ENCODE data around the gene TOP2A. TPM values are rescaled to one million over a fixed set of nuclear protein-coding genes. Genes with fewer than 3 reads are reported as not detected.
A peak's percentile ranks its signal among the peaks of the same experiment; 100 is the strongest.

The TOP2A gene
- total RNA-seq, 1 experiment from 2014 or later = 235 TPM

DNA sequence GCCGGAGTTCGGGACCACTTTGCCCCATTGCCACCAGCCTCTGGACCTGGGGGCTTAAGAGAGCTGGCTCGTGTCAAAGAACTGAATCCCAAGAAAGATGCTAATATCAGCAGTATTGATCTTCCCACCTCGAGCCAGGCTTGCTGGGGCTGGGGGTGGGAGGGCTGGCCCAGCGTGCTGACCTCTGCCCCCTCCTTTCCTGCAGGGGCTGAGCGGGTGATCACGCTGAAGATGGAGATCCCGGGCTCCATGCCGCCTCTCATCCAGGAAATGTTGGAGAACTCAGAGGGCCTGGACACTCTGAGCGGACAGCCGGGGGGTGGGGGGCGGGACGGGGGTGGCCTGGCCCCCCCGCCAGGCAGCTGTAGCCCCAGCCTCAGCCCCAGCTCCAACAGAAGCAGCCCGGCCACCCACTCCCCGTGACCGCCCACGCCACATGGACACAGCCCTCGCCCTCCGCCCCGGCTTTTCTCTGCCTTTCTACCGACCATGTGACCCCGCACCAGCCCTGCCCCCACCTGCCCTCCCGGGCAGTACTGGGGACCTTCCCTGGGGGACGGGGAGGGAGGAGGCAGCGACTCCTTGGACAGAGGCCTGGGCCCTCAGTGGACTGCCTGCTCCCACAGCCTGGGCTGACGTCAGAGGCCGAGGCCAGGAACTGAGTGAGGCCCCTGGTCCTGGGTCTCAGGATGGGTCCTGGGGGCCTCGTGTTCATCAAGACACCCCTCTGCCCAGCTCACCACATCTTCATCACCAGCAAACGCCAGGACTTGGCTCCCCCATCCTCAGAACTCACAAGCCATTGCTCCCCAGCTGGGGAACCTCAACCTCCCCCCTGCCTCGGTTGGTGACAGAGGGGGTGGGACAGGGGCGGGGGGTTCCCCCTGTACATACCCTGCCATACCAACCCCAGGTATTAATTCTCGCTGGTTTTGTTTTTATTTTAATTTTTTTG, 61.6 kb downstream of the TOP2A start:
- DNase-seq = no peak
- Histone ChIP-seq H3K4me2 (no peak overlapping the region), H3K4me1 (replicated peaks; ENCODE audit: insufficient read depth) (peaks cover 23% of the 10 kb centered on the region), H3K27me3 (ENCODE audit: insufficient read depth, low read depth) (no peaks in the 10 kb centered on the region), H3K9me2 (ENCODE audit: insufficient read depth) (no peaks in the 10 kb centered on the region), H3K27ac (no peak overlapping the region), H3K79me2 (ENCODE audit: low read depth) (no peaks in the 10 kb centered on the region), H3K9me3 (ENCODE audit: insufficient read depth, low read depth) (no peaks in the 10 kb centered on the region), H3F3A (ENCODE audit: insufficient read depth, low read depth) (peaks cover 30% of the 10 kb centered on the region; the same call in 1 of the 2 replicates), H3K36me3 (ENCODE audit: low read depth) (no peaks in the 10 kb centered on the region), H3K4me3 (no peak overlapping the region), H4K20me1 (ENCODE audit: insufficient read depth) (no peaks in the 10 kb centered on the region; the same call in 1 of the 2 replicates), H2AFZ (no peak overlapping the region)
- ChIA-PET CTCF (interaction anchor here (2.1 kb wide), 1 partner anchor 53 kb away, joined by 11 read pairs; no protein-coding TSS in a partner anchor), POLR2A (ENCODE audit: unreplicated experiment) (no interaction called here)
- TF ChIP-seq, protein P1, sequence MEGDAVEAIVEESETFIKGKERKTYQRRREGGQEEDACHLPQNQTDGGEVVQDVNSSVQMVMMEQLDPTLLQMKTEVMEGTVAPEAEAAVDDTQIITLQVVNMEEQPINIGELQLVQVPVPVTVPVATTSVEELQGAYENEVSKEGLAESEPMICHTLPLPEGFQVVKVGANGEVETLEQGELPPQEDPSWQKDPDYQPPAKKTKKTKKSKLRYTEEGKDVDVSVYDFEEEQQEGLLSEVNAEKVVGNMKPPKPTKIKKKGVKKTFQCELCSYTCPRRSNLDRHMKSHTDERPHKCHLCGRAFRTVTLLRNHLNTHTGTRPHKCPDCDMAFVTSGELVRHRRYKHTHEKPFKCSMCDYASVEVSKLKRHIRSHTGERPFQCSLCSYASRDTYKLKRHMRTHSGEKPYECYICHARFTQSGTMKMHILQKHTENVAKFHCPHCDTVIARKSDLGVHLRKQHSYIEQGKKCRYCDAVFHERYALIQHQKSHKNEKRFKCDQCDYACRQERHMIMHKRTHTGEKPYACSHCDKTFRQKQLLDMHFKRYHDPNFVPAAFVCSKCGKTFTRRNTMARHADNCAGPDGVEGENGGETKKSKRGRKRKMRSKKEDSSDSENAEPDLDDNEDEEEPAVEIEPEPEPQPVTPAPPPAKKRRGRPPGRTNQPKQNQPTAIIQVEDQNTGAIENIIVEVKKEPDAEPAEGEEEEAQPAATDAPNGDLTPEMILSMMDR (conservative IDR thresholded peaks at IDR 0.05) = no peak
- no peak for TF ChIP-seq EZH2 (IDR thresholded peaks at IDR 0.05; ENCODE audit: low read depth)
- BruUV-seq (replicated peaks) = no TSS peak
- intact Hi-C loops (cut with micrococcal nuclease; ENCODE audit: unreplicated experiment) = loop anchor here (1.0 to 10.0 kb wide), 4 partner anchors 53 to 1309 kb away; no protein-coding TSS in a partner anchor

DNA sequence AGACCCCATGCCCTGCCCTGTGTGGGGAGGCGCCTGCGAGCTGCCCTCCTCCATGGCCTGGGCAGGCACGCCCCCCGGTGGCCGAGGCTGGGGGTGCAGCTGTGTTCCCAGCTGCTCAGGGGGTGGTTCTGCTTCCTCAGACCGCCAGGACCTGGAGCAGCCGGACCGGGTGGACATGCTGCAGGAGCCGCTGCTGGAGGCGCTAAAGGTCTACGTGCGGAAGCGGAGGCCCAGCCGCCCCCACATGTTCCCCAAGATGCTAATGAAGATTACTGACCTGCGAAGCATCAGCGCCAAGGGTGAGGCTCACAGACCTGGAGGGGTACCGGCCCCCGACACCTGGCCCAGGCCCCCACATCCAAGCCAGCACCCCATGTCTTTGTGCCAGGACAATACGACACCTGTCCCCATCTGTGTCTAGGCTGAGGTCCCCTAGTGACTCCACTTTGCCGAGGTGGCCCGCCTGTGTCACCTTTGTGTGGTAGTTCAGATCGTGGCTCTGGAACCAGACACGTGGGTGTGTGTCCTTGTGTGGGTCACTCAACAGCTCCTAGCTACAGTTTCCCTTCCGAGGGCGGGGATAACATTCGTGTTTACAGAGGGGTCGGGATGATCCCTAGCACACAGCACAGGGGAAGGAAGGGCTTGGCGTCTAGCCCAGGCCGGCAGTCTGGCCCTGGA, 62.4 kb downstream of the TOP2A start:
- Histone ChIP-seq H3K4me3 (no peak overlapping the region), H3K27ac (no peak overlapping the region), H4K20me1 (ENCODE audit: insufficient read depth) (no peaks in the 10 kb centered on the region; the same call in 1 of the 2 replicates), H3K4me1 (replicated peaks; ENCODE audit: insufficient read depth) (peaks cover 23% of the 10 kb centered on the region), H3K36me3 (ENCODE audit: low read depth) (no peaks in the 10 kb centered on the region), H3K9me2 (ENCODE audit: insufficient read depth) (no peaks in the 10 kb centered on the region), H3K9me3 (ENCODE audit: insufficient read depth, low read depth) (no peaks in the 10 kb centered on the region), H3K79me2 (ENCODE audit: low read depth) (no peaks in the 10 kb centered on the region), H3F3A (ENCODE audit: insufficient read depth, low read depth) (peaks cover 30% of the 10 kb centered on the region; the same call in 1 of the 2 replicates), H2AFZ (no peak overlapping the region), H3K27me3 (ENCODE audit: insufficient read depth, low read depth) (no peaks in the 10 kb centered on the region), H3K4me2 (no peak overlapping the region)
- no peak for TF ChIP-seq EZH2 (IDR thresholded peaks at IDR 0.05; ENCODE audit: low read depth)
- TF ChIP-seq, protein P1 (conservative IDR thresholded peaks at IDR 0.05) = peak; percentile 93
- BruUV-seq (replicated peaks) = no TSS peak
- ChIA-PET POLR2A (ENCODE audit: unreplicated experiment) (no interaction called here), CTCF (interaction anchor here (0.6 to 2.1 kb wide), 2 partner anchors 52 to 71 kb away, joined by 3 to 11 read pairs; no protein-coding TSS in a partner anchor)
- DNase-seq = peak in 1 of 2 experiments; percentile 63
- intact Hi-C loops (cut with micrococcal nuclease; ENCODE audit: unreplicated experiment) = loop anchor here (1.0 to 10.0 kb wide), 4 partner anchors 52 to 1310 kb away; no protein-coding TSS in a partner anchor
